Heart right ventricle (tissue), 16 donors: ENCODE data around the gene VAMP7. TPM values are rescaled to one million over a fixed set of nuclear protein-coding genes. Genes with fewer than 3 reads are reported as not detected.

Source experiments
- ATAC-seq, 8 donors: fragments of 200-7000 bp; cut with Tn5 transposase; one replicate each; pipeline ENCODE4 v1.9.1; 2020; ENCODE audit warnings: mild to moderate bottlenecking in 8 of 8, moderate library complexity in 8 of 8, moderate number of reproducible peaks in 1 of 8
- DNase-seq, 2 donors: peaks; one replicate each; pipeline ENCODE4 v3.0.0-alpha.2; 2020
- H3K27ac ChIP-seq, 10 donors: fragments of 200-600 bp; sonication (generic) in 2 of 10; one replicate each; pipeline versions ENCODE4 v1.5.0 to v1.8.0; 2020 to 2022; ENCODE audit warnings: mild to moderate bottlenecking in 3 of 10
- H3K27me3 ChIP-seq, 7 donors: fragments of 200-600 bp; one replicate each; pipeline ENCODE4 v1.8.0; 2021 to 2022; ENCODE audit warnings: mild to moderate bottlenecking in 2 of 7
- H3K36me3 ChIP-seq, 9 donors: fragments of 200-600 bp; sonication (generic) in 1 of 9; one replicate each; pipeline versions ENCODE4 v1.5.0 to v1.8.0; 2020 to 2022; ENCODE audit warnings: mild to moderate bottlenecking in 2 of 9
- H3K4me1 ChIP-seq, 9 donors: fragments of 200-600 bp; sonication (generic) in 1 of 9; one replicate each; pipeline versions ENCODE4 v1.5.0 to v1.8.0; 2020 to 2022; ENCODE audit warnings: mild to moderate bottlenecking in 4 of 9
- H3K4me3 ChIP-seq, 10 donors: fragments of 200-600 bp; sonication (generic) in 2 of 10; one replicate each; pipeline versions ENCODE4 v1.5.0 to v1.8.0; 2020 to 2022; ENCODE audit warnings: mild to moderate bottlenecking in 7 of 10, moderate library complexity in 2 of 10
- H3K9me3 ChIP-seq, 11 donors: fragments of 200-600 bp in 10 of 11; sonication (generic) in 2 of 11; one replicate each; pipeline versions ENCODE4 v1.5.0 to v1.8.0; 2013 to 2022; ENCODE audit warnings: mild to moderate bottlenecking in 2 of 11, control low read depth in 1 of 11, moderate library complexity in 1 of 11
- CTCF ChIP-seq, 9 donors: fragments of 200-600 bp; sonication (generic) in 2 of 9; IDR thresholded peaks; one replicate each; pipeline versions ENCODE4 v1.5.0 to v1.8.0; 2021 to 2022; ENCODE audit warnings: antibody characterized with exemption in 9 of 9, mild to moderate bottlenecking in 5 of 9, moderate library complexity in 1 of 9
- WGBS, 2 donors: extraction: QIAGEN DNeasy Blood & Tissue Kit; methylation state at CpG; one replicate each; pipeline ENCODE4 v1.1.7; 2013; ENCODE audit warnings: inconsistent platforms in 1 of 2; 5-methylcytosine and 5-hydroxymethylcytosine counted together
- intact Hi-C, 10 donors: fragments of 100-400 bp; cut with DNase I; formaldehyde crosslinking; loops; one replicate each; pipeline versions ENCODE4 v1.11.1 to v1.14.2; 2022
- polyA plus RNA-seq, 2 donors: library from polyadenylated mRNA; stranded (reverse); fragments of 200-250 nt; gene quantifications; one replicate each; pipeline ENCODE4 v1.2.3, GENCODE V29; 2013
- total RNA-seq, 10 donors: library from RNA; stranded (reverse); fragmentation: NEBNext Ultra II Directional in 3 of 10; extraction: Animal tissue kit (Norgen Biotek cat#: 25700) in 3 of 10; gene quantifications; one replicate each; pipeline versions ENCODE4 v1.2.1 to v1.2.4, GENCODE V29; 2021 to 2023
- donor health status: Arrhythmogenic right ventricular cardiomyopathy.
- donor health status: ischemic (EF 13 %, LVEDD 7.1; RV severe dilation, severe dysfunction).
- donor health status: healthy with polysubstance abuse.
- donor health status: DM: no; HTN: yes; CAD: no.
- donor health status: DM: no; HTN: no; CAD: no.
- donor health status: ischemic (EF 25% LVEDD 6.9; RV normal size, moderate dysfunction).
- donor health status: ischemic (EF 25% LVEDD 5.7; RV mildly dilated, moderate dysfunction).
- donor health status: healthy.
- donor health status: DM: yes; HTN: yes; CAD: no.
- donor health status: Ischemic cardiomyopathy.
- donor health status: ischemic (EF 35%, LVEDD 5.7; RV mildly dilated, moderate dysfunction).
- donor health status: nonischemic (EF 11% LVEDD 7.7; RV severe dilation, severe dysfunction).
- donor health status: DM: yes; HTN: yes; CAD: no.
- donor health status: PGD.
- donor health status: ischemic (EF 29% LVEDD 5.4; RV normal size, mild dysfunction).
- donor health status: nonischemic (EF 23%, LVEDD 6.1; RV moderate dilation, normal function).

Gene VAMP7
- total and polyA plus RNA-seq, 12 donors, result 9.4 to 29.2 (median 21.1) TPM

- DNase-seq, result no peak
- Histone ChIP-seq H3K4me1 (no peaks in the 10 kb centered on the region), H3K27me3 (no peaks in the 10 kb centered on the region), H3K9me3 (peaks cover 0 to 16% (median 0%) of the 10 kb centered on the region in 11 donors), H3K36me3 (peaks cover 0 to 41% (median 0%) of the 10 kb centered on the region in 9 donors), H3K27ac (no peak overlapping the region), H3K4me3 (no peak overlapping the region)
- ATAC-seq, result no peak
- intact Hi-C loops, result no loop called here
- no peak for TF ChIP-seq CTCF (IDR thresholded peaks at IDR 0.05)
These were observed 57.0 kb downstream of the VAMP7 start for GRCh38 chrX:155938132-155938531.

- H3K9me3 ChIP-seq, result no peaks in the 10 kb centered on the region
- H3K4me3 ChIP-seq, result no peak overlapping the region
- H3K36me3 ChIP-seq, result peaks cover 0 to 6% (median 0%) of the 10 kb centered on the region in 9 donors
- intact Hi-C loops, result no loop called here
- no peaks in the 10 kb centered on the region for H3K27me3 ChIP-seq
- H3K27ac ChIP-seq, result no peak overlapping the region
- ATAC-seq (no peak), DNase-seq (no peak)
- 36 to 60% methylated on average over 2 of the region's 2 CpGs for WGBS, 2 donors
- no peak for TF ChIP-seq CTCF (IDR thresholded peaks at IDR 0.05)
- H3K4me1 ChIP-seq, result no peaks in the 10 kb centered on the region
These were observed 68.0 kb downstream of the VAMP7 start for GRCh38 chrX:155949098-155949497.

GRCh38 chrX:155951237-155951789 is 70.2 kb downstream of the VAMP7 start:
- TF ChIP-seq CTCF (IDR thresholded peaks at IDR 0.05), result no peak
- intact Hi-C loops, result no loop called here
- 63 to 68% methylated on average over 3 of the region's 3 CpGs for WGBS, 2 donors
- no peak for DNase-seq
- Histone ChIP-seq H3K9me3 (no peaks in the 10 kb centered on the region), H3K4me3 (no peak overlapping the region), H3K27me3 (no peaks in the 10 kb centered on the region), H3K27ac (no peak overlapping the region), H3K4me1 (no peaks in the 10 kb centered on the region), H3K36me3 (no peaks in the 10 kb centered on the region)
- no peak for ATAC-seq

- no peak overlapping the region for H3K27ac ChIP-seq
- ATAC-seq (no peak), DNase-seq (no peak)
- H3K9me3 ChIP-seq, result no peaks in the 10 kb centered on the region
- WGBS, 2 donors, result 60 to 71% methylated on average over 3 of the region's 3 CpGs
- no peak for TF ChIP-seq CTCF (IDR thresholded peaks at IDR 0.05)
- H3K36me3 ChIP-seq, result no peaks in the 10 kb centered on the region
- H3K27me3 ChIP-seq, result no peaks in the 10 kb centered on the region
- intact Hi-C loops, result no loop called here
- H3K4me1 ChIP-seq, result no peaks in the 10 kb centered on the region
- no peak overlapping the region for H3K4me3 ChIP-seq
These were observed 71.9 kb downstream of the VAMP7 start for GRCh38 chrX:155953055-155953454.
